GM18873 (cell line): Measurements from ENCODE around the gene PCDHGA9.
A peak's percentile ranks its signal among the peaks of the same experiment; 100 is the strongest.
"Not testable (repeated sequence)": the region's sequence is repeated elsewhere in the genome, so short reads cannot be mapped to it uniquely, and the experiment has no call there.

Experiments used
- ATAC-seq: cut with Tn5 transposase; IDR thresholded peaks from one replicate; pipeline ENCODE4 v1.9.1; 2021; ENCODE audit warnings: mild to moderate bottlenecking, moderate library complexity, moderate number of reproducible peaks; ENCODE audit not compliant: unreplicated experiment, low FRiP score

Gene PCDHGA9

GRCh38 chr5:141411575-141411974 lies 9.0 kb downstream of the PCDHGA9 start:
- ATAC-seq = no peak

- peak; percentile 65 for ATAC-seq
These were observed 10.4 kb downstream of the PCDHGA9 start, which contains the start of gene PCDHGA10 for GRCh38 chr5:141412854-141413539. Gene PCDHGA10 (plus strand): TSS chr5:141412987. CDS start chr5:141413176, 189 bp downstream.

- ATAC-seq = no peak
These were observed 11.0 kb downstream of the PCDHGA9 start for GRCh38 chr5:141413540-141414069.

GRCh38 chr5:141414548-141415274 lies 12.1 kb downstream of the PCDHGA9 start:
- not testable (repeated sequence) for ATAC-seq

GRCh38 chr5:141415275-141415618 lies 12.7 kb downstream of the PCDHGA9 start:
- not testable (repeated sequence) for ATAC-seq

- peak; percentile 63 for ATAC-seq
These were observed 15.1 kb downstream of the PCDHGA9 start, which contains the start of gene PCDHGB7 for GRCh38 chr5:141417494-141418172. Gene PCDHGB7 (plus strand): TSS chr5:141417677. CDS start chr5:141417860, 183 bp downstream.

- ATAC-seq = no peak
These were observed 16.7 kb downstream of the PCDHGA9 start for GRCh38 chr5:141419074-141419880.

- no peak for ATAC-seq
These were observed 18.4 kb downstream of the PCDHGA9 start, which contains the start of gene PCDHGA11 for GRCh38 chr5:141420855-141421488. Gene PCDHGA11 (plus strand): TSS chr5:141421051. CDS start chr5:141421228, 177 bp downstream.

- no peak for ATAC-seq
These were observed 18.9 kb downstream of the PCDHGA9 start for GRCh38 chr5:141421489-141421855.

GRCh38 chr5:141422742-141423291 lies 20.2 kb downstream of the PCDHGA9 start:
- no peak for ATAC-seq

- no peak for ATAC-seq
These were observed 25.3 kb downstream of the PCDHGA9 start for GRCh38 chr5:141427783-141428426.

GRCh38 chr5:141430332-141431113 lies 27.9 kb downstream of the PCDHGA9 start, which contains the start of gene PCDHGA12:
Gene PCDHGA12 (plus strand): TSS chr5:141430507. CDS start chr5:141430760, 253 bp downstream.
- peak; percentile 81 for ATAC-seq

GRCh38 chr5:141431286-141431685 lies 28.7 kb downstream of the PCDHGA9 start:
- ATAC-seq = no peak

GRCh38 chr5:141432308-141432707 lies 29.7 kb downstream of the PCDHGA9 start:
- not testable (repeated sequence) for ATAC-seq

- not testable (repeated sequence) for ATAC-seq
These were observed 30.1 kb downstream of the PCDHGA9 start for GRCh38 chr5:141432726-141433125.

GRCh38 chr5:141434006-141434405 lies 31.4 kb downstream of the PCDHGA9 start:
- ATAC-seq = no peak

GRCh38 chr5:141437221-141437620 lies 34.6 kb downstream of the PCDHGA9 start:
- no peak for ATAC-seq
